GM12892 (cell line): Measurements from ENCODE around the gene PKP3.

Experiments used
- POLR2A ChIP-seq: IDR thresholded peaks from 2 replicates; pipeline ENCODE4 v1.6.1; 2011; ENCODE audit warnings: low read depth, low read length, control low read depth
- POLR2AphosphoS5 ChIP-seq: IDR thresholded peaks from 2 replicates; pipeline ENCODE4 v1.6.1; 2011; ENCODE audit warnings: low read depth, low read length, control low read depth

DNA sequence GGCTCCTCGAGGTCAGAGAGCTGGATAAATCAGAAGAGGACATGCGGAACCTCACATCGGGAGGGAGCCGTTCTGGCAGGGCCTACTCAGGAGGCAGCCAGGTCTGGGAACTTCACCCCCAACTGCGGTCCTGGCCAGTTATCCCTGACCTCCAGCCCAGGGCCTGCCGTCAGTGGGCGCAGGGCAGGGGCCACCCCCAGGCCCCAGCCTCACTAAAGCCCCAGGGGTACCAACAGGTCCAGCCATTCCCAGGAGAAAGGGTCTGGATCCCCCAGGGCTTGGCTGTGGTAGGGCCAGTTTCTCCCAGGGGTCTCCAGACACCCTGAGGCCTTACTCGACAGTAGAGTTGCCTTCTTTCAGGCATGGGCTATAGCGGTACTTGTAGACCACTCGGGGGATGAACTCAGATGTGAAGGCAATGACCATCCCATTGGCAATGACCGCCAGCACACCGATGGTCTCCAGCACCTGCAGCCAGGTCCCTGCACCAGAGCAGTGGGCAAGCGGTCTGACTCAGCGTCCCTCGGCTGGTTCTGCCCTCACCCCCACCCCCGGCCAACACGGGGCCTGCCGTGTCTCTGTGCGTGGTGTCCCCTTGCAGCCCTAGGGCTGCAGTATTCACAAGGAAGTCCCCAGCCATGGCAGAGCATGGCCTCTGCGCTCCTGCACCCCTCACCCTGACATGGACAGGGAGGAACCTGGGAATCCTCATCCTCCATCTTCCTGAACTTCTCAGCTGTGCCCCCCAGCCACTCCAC, 25.4 kb downstream of the PKP3 start:
- TF ChIP-seq POLR2AphosphoS5: no peak
- TF ChIP-seq POLR2A: no peak
